ENCODE data around the gene DAB2IP.

The DAB2IP gene

DNA sequence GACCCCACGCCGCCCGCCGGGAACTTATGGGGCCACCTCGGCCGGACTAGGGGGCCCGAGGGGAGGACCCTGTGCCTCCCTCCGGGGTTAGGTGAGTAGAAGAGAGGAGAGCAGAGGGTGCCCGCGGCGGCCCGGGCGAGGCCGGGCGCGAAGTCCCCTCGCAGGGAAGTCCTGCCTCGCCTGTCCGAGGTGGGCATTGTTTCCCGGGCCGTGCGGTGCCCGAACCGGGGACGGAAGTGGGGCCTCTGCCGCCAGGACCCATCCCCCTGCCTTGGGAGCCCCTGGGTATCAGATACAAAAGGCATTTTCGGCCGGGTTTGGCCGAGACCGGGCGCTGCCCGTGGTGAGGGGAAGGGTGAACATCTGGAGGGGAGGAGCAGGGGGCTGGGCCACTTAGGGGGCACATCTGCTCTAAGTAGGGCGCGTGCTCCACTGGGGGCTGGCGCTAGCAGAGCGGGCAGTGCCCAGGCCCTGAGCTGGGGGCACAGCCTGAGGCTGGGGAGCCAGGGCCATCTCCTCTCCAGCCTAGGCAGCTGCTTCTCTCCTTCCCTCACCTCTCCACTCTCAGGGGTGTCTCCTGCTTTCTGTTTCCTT, 48.2 kb downstream of the DAB2IP start:
- no peak for DNase-seq (ENCODE audit: extremely low read depth in 1 of 2, low read depth in 1 of 2)

GRCh38 chr9:121700165-121700831, 48.9 kb downstream of the DAB2IP start:
- DNase-seq (ENCODE audit: extremely low read depth in 1 of 2, low read depth in 1 of 2): no peak

DNA sequence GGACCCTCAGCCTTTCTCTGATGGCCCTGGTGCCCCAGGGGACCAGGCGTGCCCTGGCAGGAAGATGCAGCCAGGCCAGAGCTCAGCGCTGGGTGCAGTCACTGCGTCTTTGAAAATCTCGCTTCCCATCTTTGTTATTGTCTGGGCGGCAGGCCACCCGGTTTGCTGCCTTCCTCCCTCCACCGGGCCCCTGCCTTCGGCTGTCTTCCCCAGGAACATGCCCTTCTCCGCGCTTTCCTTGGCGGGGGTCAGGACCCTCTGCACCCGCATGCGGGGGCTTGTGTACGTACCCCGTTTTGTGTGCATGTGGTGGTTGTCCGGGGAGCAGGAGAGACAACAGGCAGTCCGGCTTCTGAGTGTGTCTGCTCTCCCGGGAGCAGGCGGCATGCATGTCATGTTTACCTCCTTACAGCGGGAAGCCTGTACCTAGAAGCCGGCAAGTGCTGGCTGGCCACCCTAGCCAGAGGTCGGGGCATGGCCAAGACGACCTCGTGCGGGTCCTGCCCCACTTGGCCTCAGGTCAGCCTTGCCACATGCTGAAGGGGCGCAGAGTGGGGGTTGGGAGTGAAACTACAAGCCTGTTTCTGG, 49.5 kb downstream of the DAB2IP start:
- no peak for DNase-seq (ENCODE audit: extremely low read depth in 1 of 2, low read depth in 1 of 2)

- DNase-seq (ENCODE audit: extremely low read depth in 1 of 2, low read depth in 1 of 2): no peak
Measured at GRCh38 chr9:121701736-121702261, 50.4 kb downstream of the DAB2IP start.

DNA sequence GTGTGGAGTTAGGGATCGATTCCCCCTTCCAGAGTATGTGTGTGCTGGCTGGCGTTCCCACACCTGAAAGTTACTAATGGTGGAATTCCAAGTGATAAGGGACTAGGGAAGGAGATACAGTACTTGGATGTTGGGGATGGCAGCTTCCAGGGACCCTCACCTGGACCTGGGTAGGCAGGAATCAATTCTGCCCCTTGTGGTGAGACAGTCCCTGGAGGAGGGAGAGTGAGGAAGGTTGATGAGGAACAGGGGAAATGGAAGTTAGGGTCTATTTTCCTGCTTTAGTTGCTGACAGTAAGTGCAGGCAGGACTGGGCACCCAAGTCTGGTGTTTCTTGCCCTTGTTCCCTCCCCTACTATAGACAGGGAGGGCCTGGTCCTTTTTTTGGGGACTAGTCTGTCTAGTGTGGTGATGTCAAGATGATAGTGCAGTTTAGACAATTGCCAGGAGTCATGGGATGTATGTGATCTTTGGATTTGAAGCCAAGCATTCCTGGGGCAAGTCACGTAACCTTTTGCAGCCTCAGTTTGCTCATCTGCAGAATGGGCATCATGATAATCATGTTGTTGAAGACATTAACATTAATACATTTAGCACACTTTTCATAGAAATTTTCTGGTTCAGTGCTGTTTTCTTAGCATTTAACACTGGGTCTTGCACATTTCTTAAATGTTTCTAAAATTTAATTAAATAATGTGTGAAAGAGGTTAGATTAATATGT, 51.7 kb downstream of the DAB2IP start:
- no peak for DNase-seq (ENCODE audit: extremely low read depth in 1 of 2, low read depth in 1 of 2)

- DNase-seq (ENCODE audit: extremely low read depth in 1 of 2, low read depth in 1 of 2): no peak
Measured at GRCh38 chr9:121704281-121704680, 52.8 kb downstream of the DAB2IP start.

- no peak for DNase-seq (ENCODE audit: extremely low read depth in 1 of 2, low read depth in 1 of 2)
Measured at GRCh38 chr9:121706149-121706750, 54.8 kb downstream of the DAB2IP start.

- no peak for DNase-seq (ENCODE audit: extremely low read depth in 1 of 2, low read depth in 1 of 2)
Measured at GRCh38 chr9:121707477-121708424, 56.3 kb downstream of the DAB2IP start.

- DNase-seq (ENCODE audit: extremely low read depth in 1 of 2, low read depth in 1 of 2): no peak
Measured at GRCh38 chr9:121708768-121709488, 57.5 kb downstream of the DAB2IP start.

- DNase-seq (ENCODE audit: extremely low read depth in 1 of 2, low read depth in 1 of 2): no peak
Measured at GRCh38 chr9:121709798-121710197, 58.4 kb downstream of the DAB2IP start.

DNA sequence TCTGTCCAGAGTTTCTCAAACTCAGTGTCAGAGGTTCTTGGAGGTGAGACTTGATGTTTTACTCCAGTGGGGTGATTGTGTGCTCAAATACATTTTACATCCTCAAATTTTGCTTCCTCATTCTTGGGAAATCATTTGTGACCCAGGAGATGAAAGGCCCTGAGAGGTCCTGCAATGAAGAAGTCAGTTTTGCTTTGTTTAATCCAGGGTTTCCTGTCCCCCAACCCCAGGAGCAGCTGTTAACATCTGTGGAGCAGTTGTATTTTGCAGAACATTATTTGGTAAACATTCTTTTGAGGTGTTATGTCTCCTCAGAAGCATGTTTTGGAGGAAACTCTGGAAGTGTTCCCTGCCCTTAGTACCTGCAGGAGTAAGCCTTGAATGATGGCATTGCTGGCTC, 59.8 kb downstream of the DAB2IP start:
- no peak for DNase-seq (ENCODE audit: extremely low read depth in 1 of 2, low read depth in 1 of 2)

GRCh38 chr9:121711797-121712196, 60.4 kb downstream of the DAB2IP start:
- no peak for DNase-seq (ENCODE audit: extremely low read depth in 1 of 2, low read depth in 1 of 2)

GRCh38 chr9:121713400-121714070, 62.1 kb downstream of the DAB2IP start:
- no peak for DNase-seq (ENCODE audit: extremely low read depth in 1 of 2, low read depth in 1 of 2)

- DNase-seq (ENCODE audit: extremely low read depth in 1 of 2, low read depth in 1 of 2): no peak
Measured at GRCh38 chr9:121714075-121714705, 62.8 kb downstream of the DAB2IP start.

DNA sequence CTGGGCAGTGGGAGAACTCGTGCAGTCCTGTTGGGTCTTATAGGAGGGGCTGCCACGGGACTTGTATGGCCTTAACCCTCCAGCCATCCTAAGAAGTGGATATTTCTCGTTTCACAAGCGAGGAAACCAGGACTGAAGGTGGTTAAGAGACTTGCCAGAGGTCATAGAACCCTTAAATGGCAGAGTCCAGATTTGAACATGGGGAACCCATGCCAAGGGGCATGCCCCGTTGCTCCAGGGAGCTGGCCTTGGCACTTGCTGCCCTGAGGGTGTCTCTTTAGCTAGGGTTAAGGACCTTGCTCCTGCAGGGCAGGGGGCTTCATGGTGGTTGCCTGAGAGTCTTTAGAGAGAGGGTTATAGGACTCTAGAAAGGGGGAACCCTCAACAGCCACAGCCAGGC, 63.4 kb downstream of the DAB2IP start:
- no peak for DNase-seq (ENCODE audit: extremely low read depth in 1 of 2, low read depth in 1 of 2)

DNA sequence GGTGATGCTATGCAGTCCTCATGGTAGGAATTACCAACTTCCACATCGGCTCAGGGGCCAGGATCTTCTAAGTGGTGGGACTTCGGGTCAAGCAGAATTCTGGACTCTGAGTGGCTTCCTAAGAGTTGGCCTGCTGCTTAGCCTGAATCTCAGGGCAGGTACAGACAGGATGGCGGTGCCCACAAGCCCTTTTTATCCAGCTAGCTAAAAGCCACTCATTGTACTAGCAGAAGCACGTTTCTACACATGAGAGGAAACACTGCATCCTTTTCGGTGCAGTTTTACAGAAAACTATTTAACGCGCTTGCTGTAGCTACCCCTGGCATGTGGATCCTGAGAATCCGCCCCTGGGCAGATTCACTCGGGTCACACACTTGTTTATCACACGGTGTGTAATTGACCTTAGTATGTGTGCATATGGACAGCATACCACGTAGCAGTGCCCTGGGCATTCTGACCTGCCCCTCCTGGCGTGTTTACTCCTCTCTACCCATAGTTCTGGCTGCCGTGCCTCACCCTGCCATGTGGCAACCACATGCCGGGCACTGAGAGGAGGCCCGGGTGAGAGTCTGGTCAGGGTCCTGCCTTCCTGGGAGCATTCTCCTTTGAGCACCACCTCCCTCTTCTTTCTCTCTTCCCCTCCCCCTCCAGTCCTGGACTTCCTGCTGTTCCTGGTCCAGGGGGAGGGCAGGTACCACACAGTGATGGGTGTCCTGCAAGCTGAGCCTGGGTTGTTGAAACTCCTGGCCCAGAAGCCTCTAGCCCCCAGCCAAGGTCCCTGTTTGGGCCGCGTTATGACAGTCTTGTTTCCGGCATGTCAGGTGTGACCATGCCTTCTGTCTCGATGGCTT, 65.9 kb downstream of the DAB2IP start:
- DNase-seq (ENCODE audit: extremely low read depth in 1 of 2, low read depth in 1 of 2): no peak

DNA sequence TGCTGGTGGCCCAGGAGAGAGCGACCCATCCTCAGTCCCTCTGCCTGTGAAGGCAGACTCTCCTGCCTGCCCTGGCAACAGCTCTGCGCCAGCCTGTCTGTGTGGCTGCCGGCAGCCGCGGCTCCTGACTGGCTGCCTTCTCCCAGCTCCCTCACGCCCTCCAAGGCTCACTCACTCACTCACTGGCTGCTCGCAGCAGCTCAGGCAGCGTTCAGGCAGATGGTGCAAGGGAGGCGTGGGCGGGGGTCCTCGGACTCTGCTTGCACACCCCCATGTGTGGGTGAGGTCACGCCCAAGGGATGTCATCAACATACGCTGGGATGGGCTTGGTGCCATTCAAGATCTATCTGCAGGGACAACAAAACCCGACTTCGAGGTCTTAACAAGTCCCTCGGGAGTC, 66.7 kb downstream of the DAB2IP start:
- no peak for DNase-seq (ENCODE audit: extremely low read depth in 1 of 2, low read depth in 1 of 2)

GRCh38 chr9:121718501-121718900, 67.1 kb downstream of the DAB2IP start:
- DNase-seq (ENCODE audit: extremely low read depth in 1 of 2, low read depth in 1 of 2): no peak
